ENCODE measurements around the gene PITX3.
"Not testable (repeated sequence)": the region's sequence is repeated elsewhere in the genome, so short reads cannot be mapped to it uniquely, and the experiment has no call there.

The PITX3 gene

DNA sequence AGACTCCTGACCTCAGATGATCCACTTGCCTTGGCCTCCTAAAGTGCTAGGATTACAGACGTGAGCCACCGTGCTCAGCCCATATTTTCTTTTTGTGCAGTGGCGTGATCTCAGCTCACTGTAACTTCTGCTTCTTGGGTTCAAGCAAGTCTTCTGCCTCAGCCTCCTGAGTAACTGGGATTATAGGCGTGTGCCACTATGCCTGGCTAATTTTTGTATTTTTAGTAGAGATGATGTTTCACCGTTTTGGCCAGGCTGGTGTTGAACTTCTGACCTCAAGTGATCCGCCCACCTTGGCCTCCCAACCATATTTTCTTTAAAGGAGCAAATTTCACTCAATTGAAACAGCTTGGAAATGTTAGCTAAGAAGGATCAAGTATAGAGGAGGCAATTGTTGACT, 20.5 kb upstream of the PITX3 start:
- Histone ChIP-seq H3K9me3 (ENCODE audit: control extremely low read depth in 1 of 5, control insufficient read depth in 4 of 5, insufficient read depth in 2 of 5, low read depth in 1 of 5, low read length in 4 of 5) (no peaks in the 10 kb centered on the region), H3K4me3 (ENCODE audit: control insufficient read depth in 1 of 7, extremely low read depth in 1 of 7, insufficient read depth in 4 of 7, low read depth in 2 of 7, low read length in 6 of 7) (no peak overlapping the region), H3K4me1 (ENCODE audit: control extremely low read depth in 1 of 4, control insufficient read depth in 4 of 4, insufficient read depth in 4 of 4, low read length in 3 of 4) (no peaks in the 10 kb centered on the region), H3K27ac (ENCODE audit: insufficient read depth in 1 of 2, low read depth in 1 of 2, low read length in 2 of 2, poor library complexity in 1 of 2, severe bottlenecking in 2 of 2) (no peak overlapping the region), H3K27me3 (replicated peaks in 2 of 5; ENCODE audit: control insufficient read depth in 4 of 5, insufficient read depth in 5 of 5, low read length in 4 of 5) (no peaks in the 10 kb centered on the region), H3K36me3 (ENCODE audit: control insufficient read depth in 4 of 4, insufficient read depth in 4 of 4, low read length in 3 of 4) (peaks cover 24 to 46% (median 35%) of the 10 kb centered on the region in 4 experiments)
- ChIA-PET CTCF (interaction anchor here (0.9 to 1.5 kb wide), 3 partner anchors 9 to 31 kb away, joined by 3 to 5 read pairs (median 4); no protein-coding TSS in a partner anchor), POLR2A (no interaction called here)
- 100% methylated on average over 3 of the region's 6 CpGs for whole genome bisulfite sequencing (ENCODE audit: insufficient coverage)
- DNase-seq, result no peak

DNA sequence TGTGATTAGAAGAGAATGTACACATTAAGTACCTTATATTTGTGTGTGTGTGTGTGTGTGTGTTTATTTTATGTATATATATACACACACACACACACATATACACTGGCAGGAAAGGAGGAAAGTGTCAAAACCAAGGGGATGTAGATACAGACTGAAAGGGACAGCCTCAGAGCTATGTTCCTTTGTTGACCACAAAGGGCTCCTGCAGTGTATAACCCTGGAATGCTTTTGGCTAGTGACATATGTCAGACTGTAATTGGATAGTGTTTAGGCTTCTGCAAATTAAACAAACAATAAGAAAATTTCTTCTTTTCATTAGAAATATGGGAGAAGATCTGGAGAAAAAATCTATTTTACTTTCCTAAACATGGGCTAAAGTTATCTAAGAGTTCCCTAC, 19.9 kb upstream of the PITX3 start:
- Histone ChIP-seq H3K27me3 (replicated peaks in 2 of 5; ENCODE audit: control insufficient read depth in 4 of 5, insufficient read depth in 5 of 5, low read length in 4 of 5) (no peaks in the 10 kb centered on the region), H3K9me3 (ENCODE audit: control extremely low read depth in 1 of 5, control insufficient read depth in 4 of 5, insufficient read depth in 2 of 5, low read depth in 1 of 5, low read length in 4 of 5) (no peaks in the 10 kb centered on the region), H3K4me3 (ENCODE audit: control insufficient read depth in 1 of 7, extremely low read depth in 1 of 7, insufficient read depth in 4 of 7, low read depth in 2 of 7, low read length in 6 of 7) (no peak overlapping the region), H3K36me3 (ENCODE audit: control insufficient read depth in 4 of 4, insufficient read depth in 4 of 4, low read length in 3 of 4) (peaks cover 24 to 46% (median 32%) of the 10 kb centered on the region in 4 experiments), H3K4me1 (ENCODE audit: control extremely low read depth in 1 of 4, control insufficient read depth in 4 of 4, insufficient read depth in 4 of 4, low read length in 3 of 4) (no peaks in the 10 kb centered on the region), H3K27ac (ENCODE audit: insufficient read depth in 1 of 2, low read depth in 1 of 2, low read length in 2 of 2, poor library complexity in 1 of 2, severe bottlenecking in 2 of 2) (no peak overlapping the region)
- POLR2A ChIA-PET, result no interaction called here
- no peak for DNase-seq
- CTCF ChIA-PET, result interaction anchor here (1.2 to 1.5 kb wide), 2 partner anchors 10 to 30 kb away, joined by 3 to 4 read pairs; no protein-coding TSS in a partner anchor

GRCh38 chr10:102255404-102255803, 14.1 kb upstream of the PITX3 start:
- H3K27me3 ChIP-seq (replicated peaks in 2 of 5; ENCODE audit: control insufficient read depth in 4 of 5, insufficient read depth in 5 of 5, low read length in 4 of 5), result no peaks in the 10 kb centered on the region
- H3K27ac ChIP-seq (ENCODE audit: insufficient read depth in 1 of 2, low read depth in 1 of 2, low read length in 2 of 2, poor library complexity in 1 of 2, severe bottlenecking in 2 of 2), result no peak overlapping the region
- POLR2A ChIA-PET, result interaction anchor here (0.6 kb wide), 1 partner anchor 338 kb away, joined by 3 read pairs; no protein-coding TSS in a partner anchor
- no peaks in the 10 kb centered on the region for H3K4me1 ChIP-seq (ENCODE audit: control extremely low read depth in 1 of 4, control insufficient read depth in 4 of 4, insufficient read depth in 4 of 4, low read length in 3 of 4)
- CTCF ChIA-PET, result interaction anchor here (1.1 to 4.6 kb wide), 4 partner anchors 11 to 102 kb away, joined by 3 to 12 read pairs (median 4); no protein-coding TSS in a partner anchor
- H3K36me3 ChIP-seq (ENCODE audit: control insufficient read depth in 4 of 4, insufficient read depth in 4 of 4, low read length in 3 of 4), result peaks cover 0 to 13% (median 7%) of the 10 kb centered on the region in 4 experiments
- no peak for DNase-seq
- H3K4me3 ChIP-seq (ENCODE audit: control insufficient read depth in 1 of 7, extremely low read depth in 1 of 7, insufficient read depth in 4 of 7, low read depth in 2 of 7, low read length in 6 of 7), result no peak overlapping the region
- H3K9me3 ChIP-seq (ENCODE audit: control extremely low read depth in 1 of 5, control insufficient read depth in 4 of 5, insufficient read depth in 2 of 5, low read depth in 1 of 5, low read length in 4 of 5), result no peaks in the 10 kb centered on the region
- no CpG with 5 or more reads among the region's 2 CpGs for WGBS (ENCODE audit: insufficient coverage)

DNA sequence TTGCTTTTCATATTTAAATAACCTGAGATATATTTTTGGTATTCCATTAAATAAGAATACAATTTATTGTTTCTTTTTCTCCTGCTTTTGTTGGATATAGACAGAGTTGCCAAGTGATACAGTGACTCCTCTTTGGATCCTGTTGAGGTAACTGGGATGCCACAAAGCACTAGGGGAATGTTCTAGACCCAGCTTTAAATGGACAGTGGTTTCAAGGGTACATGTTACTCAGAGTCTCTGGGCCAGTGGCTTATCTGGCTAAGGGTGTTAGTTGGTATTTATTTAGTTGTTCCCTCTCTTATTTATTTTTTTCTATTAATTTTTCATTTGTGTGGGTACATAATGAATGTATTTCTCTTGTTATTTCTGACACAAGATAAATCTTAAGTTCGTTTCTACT, 13.1 kb upstream of the PITX3 start:
- POLR2A ChIA-PET, result interaction anchor here (0.7 kb wide), 1 partner anchor 30 kb away, joined by 3 read pairs; no protein-coding TSS in a partner anchor
- H3K36me3 ChIP-seq (ENCODE audit: control insufficient read depth in 4 of 4, insufficient read depth in 4 of 4, low read length in 3 of 4), result peaks cover 0 to 6% (median 4%) of the 10 kb centered on the region in 4 experiments
- no peaks in the 10 kb centered on the region for H3K4me1 ChIP-seq (ENCODE audit: control extremely low read depth in 1 of 4, control insufficient read depth in 4 of 4, insufficient read depth in 4 of 4, low read length in 3 of 4)
- 100% methylated on average over 1 of the region's 1 CpG for WGBS (ENCODE audit: insufficient coverage)
- H3K27me3 ChIP-seq (replicated peaks in 2 of 5; ENCODE audit: control insufficient read depth in 4 of 5, insufficient read depth in 5 of 5, low read length in 4 of 5), result no peaks in the 10 kb centered on the region
- H3K4me3 ChIP-seq (ENCODE audit: control insufficient read depth in 1 of 7, extremely low read depth in 1 of 7, insufficient read depth in 4 of 7, low read depth in 2 of 7, low read length in 6 of 7), result no peak overlapping the region
- no peak for DNase-seq
- H3K27ac ChIP-seq (ENCODE audit: insufficient read depth in 1 of 2, low read depth in 1 of 2, low read length in 2 of 2, poor library complexity in 1 of 2, severe bottlenecking in 2 of 2), result no peak overlapping the region
- H3K9me3 ChIP-seq (ENCODE audit: control extremely low read depth in 1 of 5, control insufficient read depth in 4 of 5, insufficient read depth in 2 of 5, low read depth in 1 of 5, low read length in 4 of 5), result no peaks in the 10 kb centered on the region
- CTCF ChIA-PET, result interaction anchor here (0.6 to 4.6 kb wide), 8 partner anchors 9 to 335 kb away, joined by 3 to 12 read pairs (median 4); partner anchors contain the start of gene GBF1

GRCh38 chr10:102252508-102252907, 11.2 kb upstream of the PITX3 start:
- DNase-seq; H3K36me3 ChIP-seq (ENCODE audit: control insufficient read depth in 4 of 4, insufficient read depth in 4 of 4, low read length in 3 of 4); H3K9me3 ChIP-seq (ENCODE audit: control extremely low read depth in 1 of 5, control insufficient read depth in 4 of 5, insufficient read depth in 2 of 5, low read depth in 1 of 5, low read length in 4 of 5); POLR2A ChIA-PET; H3K27ac ChIP-seq (ENCODE audit: insufficient read depth in 1 of 2, low read depth in 1 of 2, low read length in 2 of 2, poor library complexity in 1 of 2, severe bottlenecking in 2 of 2); H3K27me3 ChIP-seq (replicated peaks in 2 of 5; ENCODE audit: control insufficient read depth in 4 of 5, insufficient read depth in 5 of 5, low read length in 4 of 5); H3K4me3 ChIP-seq (ENCODE audit: control insufficient read depth in 1 of 7, extremely low read depth in 1 of 7, insufficient read depth in 4 of 7, low read depth in 2 of 7, low read length in 6 of 7); H3K4me1 ChIP-seq (ENCODE audit: control extremely low read depth in 1 of 4, control insufficient read depth in 4 of 4, insufficient read depth in 4 of 4, low read length in 3 of 4): not testable (repeated sequence)
- WGBS (ENCODE audit: insufficient coverage), result 100% methylated on average over 2 of the region's 3 CpGs
- CTCF ChIA-PET, result interaction anchor here (0.7 to 2.4 kb wide), 4 partner anchors 14 to 114 kb away, joined by 3 to 12 read pairs (median 4); no protein-coding TSS in a partner anchor

DNA sequence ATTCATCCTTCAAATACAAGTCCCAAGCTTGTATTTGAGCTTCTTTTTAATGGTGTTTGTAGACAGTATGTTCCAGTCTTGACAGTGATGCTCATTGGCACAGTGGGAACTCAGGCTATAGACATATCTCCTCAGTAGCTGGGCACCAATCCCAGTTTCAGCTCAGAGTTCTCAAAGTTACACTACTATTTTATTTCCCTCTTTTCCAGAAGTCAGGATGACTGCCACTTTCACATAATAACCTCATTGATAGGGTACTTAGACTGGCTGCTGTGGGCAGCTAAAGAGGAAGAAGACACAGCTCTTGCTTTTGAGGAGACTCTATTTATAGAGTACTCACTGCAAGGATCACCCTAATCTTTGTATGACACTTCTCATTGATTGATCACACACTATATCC, 6.4 kb upstream of the PITX3 start:
- H3K4me1 ChIP-seq (ENCODE audit: control extremely low read depth in 1 of 4, control insufficient read depth in 4 of 4, insufficient read depth in 4 of 4, low read length in 3 of 4), result peaks cover 14 to 29% (median 24%) of the 10 kb centered on the region in 4 experiments
- H3K27me3 ChIP-seq (replicated peaks in 2 of 5; ENCODE audit: control insufficient read depth in 4 of 5, insufficient read depth in 5 of 5, low read length in 4 of 5), result peaks cover 0 to 6% (median 0%) of the 10 kb centered on the region in 5 experiments
- H3K36me3 ChIP-seq (ENCODE audit: control insufficient read depth in 4 of 4, insufficient read depth in 4 of 4, low read length in 3 of 4), result peaks cover 0 to 2% (median 0%) of the 10 kb centered on the region in 4 experiments
- no peak overlapping the region for H3K27ac ChIP-seq (ENCODE audit: insufficient read depth in 1 of 2, low read depth in 1 of 2, low read length in 2 of 2, poor library complexity in 1 of 2, severe bottlenecking in 2 of 2)
- DNase-seq, result no peak
- ChIA-PET CTCF (interaction anchor here (0.7 to 2.3 kb wide), 9 partner anchors 11 to 99 kb away, joined by 3 to 8 read pairs (median 3); no protein-coding TSS in a partner anchor), POLR2A (interaction anchor here (0.7 kb wide), 1 partner anchor 61 kb away, joined by 3 read pairs; no protein-coding TSS in a partner anchor)
- no peak overlapping the region for H3K4me3 ChIP-seq (ENCODE audit: control insufficient read depth in 1 of 7, extremely low read depth in 1 of 7, insufficient read depth in 4 of 7, low read depth in 2 of 7, low read length in 6 of 7)
- no peaks in the 10 kb centered on the region for H3K9me3 ChIP-seq (ENCODE audit: control extremely low read depth in 1 of 5, control insufficient read depth in 4 of 5, insufficient read depth in 2 of 5, low read depth in 1 of 5, low read length in 4 of 5)

DNA sequence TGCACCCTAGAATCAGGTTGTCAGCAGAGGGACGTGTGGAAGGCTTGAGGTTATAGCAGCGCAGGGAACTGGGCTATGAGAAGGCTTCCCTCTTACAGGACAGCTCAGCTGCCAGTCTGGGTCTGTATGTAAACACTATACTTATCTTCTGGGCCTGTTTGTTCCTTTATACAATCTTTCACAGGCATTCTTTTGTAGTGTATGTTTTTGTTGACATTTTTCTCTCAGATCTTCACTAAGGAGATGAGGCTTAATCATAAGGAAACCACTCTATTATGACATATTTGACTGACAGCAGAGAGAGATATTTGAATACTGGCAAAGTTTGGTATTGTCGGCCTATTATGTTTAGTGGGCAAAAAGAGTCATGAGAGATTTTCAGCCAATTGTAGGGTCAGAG, 4.9 kb upstream of the PITX3 start:
- Histone ChIP-seq H3K27me3 (replicated peaks in 2 of 5; ENCODE audit: control insufficient read depth in 4 of 5, insufficient read depth in 5 of 5, low read length in 4 of 5) (peaks cover 0 to 18% (median 4%) of the 10 kb centered on the region in 5 experiments), H3K4me3 (ENCODE audit: control insufficient read depth in 1 of 7, extremely low read depth in 1 of 7, insufficient read depth in 4 of 7, low read depth in 2 of 7, low read length in 6 of 7) (peak overlapping the region in 6 of 7 experiments; percentile 90 to 100 (median 96)), H3K4me1 (ENCODE audit: control extremely low read depth in 1 of 4, control insufficient read depth in 4 of 4, insufficient read depth in 4 of 4, low read length in 3 of 4) (peaks cover 16 to 39% (median 35%) of the 10 kb centered on the region in 4 experiments), H3K27ac (ENCODE audit: insufficient read depth in 1 of 2, low read depth in 1 of 2, low read length in 2 of 2, poor library complexity in 1 of 2, severe bottlenecking in 2 of 2) (peak overlapping the region; percentile 89 to 97), H3K36me3 (ENCODE audit: control insufficient read depth in 4 of 4, insufficient read depth in 4 of 4, low read length in 3 of 4) (peaks cover 0 to 2% (median 0%) of the 10 kb centered on the region in 4 experiments), H3K9me3 (ENCODE audit: control extremely low read depth in 1 of 5, control insufficient read depth in 4 of 5, insufficient read depth in 2 of 5, low read depth in 1 of 5, low read length in 4 of 5) (no peaks in the 10 kb centered on the region)
- ChIA-PET CTCF (interaction anchor here (1.0 to 1.8 kb wide), 4 partner anchors 8 to 118 kb away, joined by 3 to 6 read pairs (median 4); no protein-coding TSS in a partner anchor), POLR2A (no interaction called here)
- DNase-seq, result no peak
- 71% methylated on average over 3 of the region's 3 CpGs for WGBS (ENCODE audit: insufficient coverage)

Data from common myeloid progenitor, CD34-positive (primary cell).